ENCODE results near the gene KRT6B. TPM values are rescaled to one million over a fixed set of nuclear protein-coding genes. Genes with fewer than 3 reads are reported as not detected.

The KRT6B gene
- total RNA-seq, 1 experiment from 2014 or later, result not detected

DNA sequence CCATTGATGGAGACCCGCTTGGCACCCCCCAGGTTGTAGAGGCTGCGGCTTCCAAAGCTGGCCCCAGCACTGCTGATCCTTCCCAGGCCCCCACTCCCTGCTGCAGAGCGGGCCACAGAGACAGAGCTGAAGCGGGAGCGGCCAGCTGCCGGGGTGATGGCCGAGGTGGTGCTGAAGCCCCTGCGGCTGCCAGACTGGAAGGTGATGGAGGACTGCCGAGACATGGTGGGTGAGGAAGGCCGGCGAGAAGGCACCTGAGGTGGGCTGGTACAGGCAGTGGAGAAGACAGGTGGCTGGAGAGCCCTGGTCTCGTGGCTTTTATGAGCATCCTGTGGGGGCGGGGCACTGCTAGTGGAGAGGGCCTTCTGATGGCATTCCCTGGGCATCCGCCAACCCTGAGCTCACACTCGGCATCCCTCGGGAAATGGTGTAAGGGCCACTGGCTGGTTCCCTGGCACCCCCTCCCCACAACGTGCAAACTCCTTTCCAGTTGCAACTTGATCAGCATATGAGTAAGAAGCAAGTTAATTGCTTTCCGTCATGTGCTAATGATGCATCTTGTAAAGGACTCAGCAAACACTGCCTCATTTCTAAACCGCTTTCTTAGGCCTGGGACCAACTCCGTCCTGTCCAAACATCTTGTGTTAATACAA, 17.7 kb downstream of the KRT6B start, which contains the start of gene KRT75:
KRT75 (minus strand) TSS at position 291 of the 653 bp plus-strand sequence; CDS start at position 224, 67 bp downstream.
- Histone ChIP-seq H3K4me1 (0 out of 2 replicates have a peak, but pooled peaks cover 9% of the 10 kb centered on the region), H3K9me3 (no peaks in the 10 kb centered on the region), H3K4me3 (ENCODE audit: low read depth, low read length) (no peak within 1 kb of the TSS), H3K27me3 (replicated peaks; ENCODE audit: control insufficient read depth, insufficient read depth, low read length) (no peaks in the 10 kb centered on the region), H3K36me3 (ENCODE audit: control insufficient read depth, insufficient read depth, low read length) (no peaks in the 10 kb centered on the region)
- TF ChIP-seq, protein P1, sequence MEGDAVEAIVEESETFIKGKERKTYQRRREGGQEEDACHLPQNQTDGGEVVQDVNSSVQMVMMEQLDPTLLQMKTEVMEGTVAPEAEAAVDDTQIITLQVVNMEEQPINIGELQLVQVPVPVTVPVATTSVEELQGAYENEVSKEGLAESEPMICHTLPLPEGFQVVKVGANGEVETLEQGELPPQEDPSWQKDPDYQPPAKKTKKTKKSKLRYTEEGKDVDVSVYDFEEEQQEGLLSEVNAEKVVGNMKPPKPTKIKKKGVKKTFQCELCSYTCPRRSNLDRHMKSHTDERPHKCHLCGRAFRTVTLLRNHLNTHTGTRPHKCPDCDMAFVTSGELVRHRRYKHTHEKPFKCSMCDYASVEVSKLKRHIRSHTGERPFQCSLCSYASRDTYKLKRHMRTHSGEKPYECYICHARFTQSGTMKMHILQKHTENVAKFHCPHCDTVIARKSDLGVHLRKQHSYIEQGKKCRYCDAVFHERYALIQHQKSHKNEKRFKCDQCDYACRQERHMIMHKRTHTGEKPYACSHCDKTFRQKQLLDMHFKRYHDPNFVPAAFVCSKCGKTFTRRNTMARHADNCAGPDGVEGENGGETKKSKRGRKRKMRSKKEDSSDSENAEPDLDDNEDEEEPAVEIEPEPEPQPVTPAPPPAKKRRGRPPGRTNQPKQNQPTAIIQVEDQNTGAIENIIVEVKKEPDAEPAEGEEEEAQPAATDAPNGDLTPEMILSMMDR (IDR thresholded peaks at IDR 0.05; ENCODE audit: insufficient read depth in 1 of 2, low read depth in 1 of 2, low read length in 1 of 2, severe bottlenecking in 1 of 2, unreplicated experiment in 1 of 2), result no peak
- no peak within 1 kb of the TSS for H3K4me3 Mint-ChIP-seq (ENCODE audit: unreplicated experiment)
- intact Hi-C loops (cut with micrococcal nuclease; ENCODE audit: unreplicated experiment), result no loop called here
- no TSS peak for BruUV-seq (replicated peaks)
- DNase-seq, result no peak
- H3K27me3 Mint-ChIP-seq (ENCODE audit: insufficient read depth, unreplicated experiment), result peaks cover 6% of the 10 kb centered on the region
- H3K36me3 Mint-ChIP-seq (ENCODE audit: insufficient read depth, unreplicated experiment), result no peaks in the 10 kb centered on the region
- CTCF ChIA-PET, result no interaction called here
- peaks cover 13% of the 10 kb centered on the region for H3K4me1 Mint-ChIP-seq (ENCODE audit: low read depth, unreplicated experiment)
- no peak within 1 kb of the TSS for H3K27ac Mint-ChIP-seq (ENCODE audit: unreplicated experiment)
- POLR2A ChIA-PET, result no interaction called here
- H3K9me3 Mint-ChIP-seq (ENCODE audit: unreplicated experiment), result no peaks in the 10 kb centered on the region

DNA sequence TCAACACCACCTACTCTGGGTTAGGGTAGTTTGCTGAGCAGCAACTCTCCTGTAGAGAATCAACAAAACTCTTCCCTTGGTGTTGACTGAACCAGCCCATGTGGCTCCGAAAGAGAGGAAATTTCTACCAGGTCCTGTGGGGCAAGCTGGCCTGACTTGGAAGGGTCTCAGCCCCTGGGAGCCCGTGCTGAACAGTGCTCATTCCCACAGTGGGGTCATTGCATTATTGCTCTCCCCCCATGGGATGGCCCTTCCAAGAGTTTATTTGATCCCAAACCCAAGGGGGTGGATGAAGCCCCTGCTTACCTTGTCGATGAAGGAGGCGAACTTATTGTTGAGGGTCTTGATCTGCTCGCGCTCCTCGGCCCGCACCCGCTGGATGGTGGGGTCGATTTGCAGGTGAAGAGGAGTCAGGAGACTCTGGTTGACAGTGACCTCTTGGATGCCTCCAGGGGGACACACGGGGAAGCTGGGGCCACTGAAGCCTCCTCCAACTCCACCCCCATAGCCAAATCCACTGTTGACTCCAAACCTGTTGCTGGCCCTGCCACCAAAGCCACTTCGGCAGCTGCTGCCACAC, 18.4 kb downstream of the KRT6B start:
- H3K27me3 ChIP-seq (replicated peaks; ENCODE audit: control insufficient read depth, insufficient read depth, low read length), result no peaks in the 10 kb centered on the region
- H3K4me3 ChIP-seq (ENCODE audit: low read depth, low read length), result no peak overlapping the region
- Mint-ChIP-seq H3K27me3 (ENCODE audit: insufficient read depth, unreplicated experiment) (peaks cover 9% of the 10 kb centered on the region), H3K27ac (ENCODE audit: unreplicated experiment) (no peak overlapping the region), H3K4me1 (ENCODE audit: low read depth, unreplicated experiment) (peaks cover 13% of the 10 kb centered on the region), H3K9me3 (ENCODE audit: unreplicated experiment) (no peaks in the 10 kb centered on the region), H3K36me3 (ENCODE audit: insufficient read depth, unreplicated experiment) (no peaks in the 10 kb centered on the region), H3K4me3 (ENCODE audit: unreplicated experiment) (no peak overlapping the region)
- no peaks in the 10 kb centered on the region for H3K36me3 ChIP-seq (ENCODE audit: control insufficient read depth, insufficient read depth, low read length)
- POLR2A ChIA-PET, result no interaction called here
- H3K4me1 ChIP-seq, result 0 out of 2 replicates have a peak, but pooled peaks cover 9% of the 10 kb centered on the region
- intact Hi-C loops (cut with micrococcal nuclease; ENCODE audit: unreplicated experiment), result no loop called here
- H3K9me3 ChIP-seq, result no peaks in the 10 kb centered on the region
- TF ChIP-seq, protein P1 (IDR thresholded peaks at IDR 0.05; ENCODE audit: insufficient read depth in 1 of 2, low read depth in 1 of 2, low read length in 1 of 2, severe bottlenecking in 1 of 2, unreplicated experiment in 1 of 2), result no peak
- DNase-seq, result no peak
- CTCF ChIA-PET, result no interaction called here
- no TSS peak for BruUV-seq (replicated peaks)

DNA sequence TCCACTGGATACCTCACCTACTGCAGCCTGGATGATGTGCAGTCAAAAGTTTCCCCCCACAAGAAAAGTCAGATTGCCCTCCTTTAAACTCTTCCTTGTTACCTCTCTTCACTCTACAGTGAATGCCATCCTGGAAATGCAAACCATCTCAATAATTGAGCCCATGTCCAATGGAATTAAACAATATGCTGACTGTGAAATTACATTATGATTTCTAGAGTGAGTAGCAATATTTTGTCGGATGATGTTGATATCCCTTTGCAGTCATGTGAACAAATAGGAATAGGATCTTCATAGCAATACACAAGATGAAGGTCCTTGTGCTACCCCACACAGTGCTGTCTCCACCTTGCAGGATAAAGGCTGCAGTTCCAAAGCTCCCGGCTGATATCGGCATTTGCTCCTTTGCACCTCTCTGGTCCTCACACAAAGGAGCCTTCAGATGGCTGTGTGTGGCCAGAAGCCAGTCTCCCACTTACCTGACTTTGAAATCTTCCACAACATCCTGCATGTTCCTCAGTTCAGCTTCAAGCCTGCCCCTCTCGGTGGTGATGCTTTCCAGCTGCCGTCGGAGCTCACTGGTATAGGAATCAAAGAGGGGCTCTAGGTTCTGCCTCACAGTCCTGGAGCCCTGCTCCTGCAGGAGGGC, 19.3 kb downstream of the KRT6B start:
- H3K27me3 ChIP-seq (replicated peaks; ENCODE audit: control insufficient read depth, insufficient read depth, low read length), result no peaks in the 10 kb centered on the region
- intact Hi-C loops (cut with micrococcal nuclease; ENCODE audit: unreplicated experiment), result no loop called here
- H3K9me3 ChIP-seq, result no peaks in the 10 kb centered on the region
- Mint-ChIP-seq H3K27ac (ENCODE audit: unreplicated experiment) (no peak overlapping the region), H3K9me3 (ENCODE audit: unreplicated experiment) (no peaks in the 10 kb centered on the region), H3K4me3 (ENCODE audit: unreplicated experiment) (no peak overlapping the region), H3K36me3 (ENCODE audit: insufficient read depth, unreplicated experiment) (no peaks in the 10 kb centered on the region), H3K4me1 (ENCODE audit: low read depth, unreplicated experiment) (peaks cover 13% of the 10 kb centered on the region), H3K27me3 (ENCODE audit: insufficient read depth, unreplicated experiment) (peaks cover 9% of the 10 kb centered on the region)
- H3K36me3 ChIP-seq (ENCODE audit: control insufficient read depth, insufficient read depth, low read length), result no peaks in the 10 kb centered on the region
- TF ChIP-seq, protein P1 (IDR thresholded peaks at IDR 0.05; ENCODE audit: insufficient read depth in 1 of 2, low read depth in 1 of 2, low read length in 1 of 2, severe bottlenecking in 1 of 2, unreplicated experiment in 1 of 2), result no peak
- POLR2A ChIA-PET, result no interaction called here
- H3K4me1 ChIP-seq, result 0 out of 2 replicates have a peak, but pooled peaks cover 9% of the 10 kb centered on the region
- no TSS peak for BruUV-seq (replicated peaks)
- no peak for DNase-seq
- CTCF ChIA-PET, result no interaction called here
- no peak overlapping the region for H3K4me3 ChIP-seq (ENCODE audit: low read depth, low read length)

Measured in Caco-2 (cell line).